Activated CD4-positive, alpha-beta T cell treated with anti-CD3 and anti-CD28 coated beads, Interleukin-2, Interleukin-6, amounts not matched to agents 100 ng/mL and 50 ng/mL, durations not matched to agents 16 hours and 8 hours (primary cell): Measurements from ENCODE around the gene NXPH4.

Experiments used
- DNase-seq: peaks from one replicate; pipeline ENCODE4 v3.0.0-alpha.2; 2020

The NXPH4 gene

DNA sequence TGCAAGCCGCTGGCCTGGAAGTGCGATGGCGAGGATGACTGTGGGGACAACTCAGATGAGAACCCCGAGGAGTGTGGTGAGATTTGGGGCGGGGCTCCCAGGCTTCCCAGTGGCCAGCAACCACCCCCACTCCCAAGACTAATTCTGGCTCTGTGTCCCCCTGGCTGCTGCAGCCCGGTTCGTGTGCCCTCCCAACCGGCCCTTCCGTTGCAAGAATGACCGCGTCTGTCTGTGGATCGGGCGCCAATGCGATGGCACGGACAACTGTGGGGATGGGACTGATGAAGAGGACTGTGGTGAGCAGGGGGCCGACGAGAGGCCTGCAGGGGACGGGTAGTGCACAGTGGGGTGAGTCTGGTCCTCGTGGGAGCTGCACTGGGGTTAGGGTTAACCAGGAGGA is 12.1 kb upstream of the NXPH4 start:
- DNase-seq, result no peak

DNA sequence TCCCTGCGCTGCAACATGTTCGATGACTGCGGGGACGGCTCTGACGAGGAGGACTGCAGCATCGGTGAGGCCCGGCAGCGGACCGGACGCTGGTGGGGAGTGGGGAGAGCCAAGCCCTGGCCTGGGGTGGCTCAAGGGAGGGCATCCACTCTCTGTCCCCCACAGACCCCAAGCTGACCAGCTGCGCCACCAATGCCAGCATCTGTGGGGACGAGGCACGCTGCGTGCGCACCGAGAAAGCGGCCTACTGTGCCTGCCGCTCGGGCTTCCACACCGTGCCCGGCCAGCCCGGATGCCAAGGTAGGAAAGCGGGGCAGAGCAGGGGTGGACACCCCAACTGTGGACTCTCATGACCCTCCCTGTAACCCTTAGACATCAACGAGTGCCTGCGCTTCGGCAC is 11.4 kb upstream of the NXPH4 start:
- DNase-seq, result no peak

DNA sequence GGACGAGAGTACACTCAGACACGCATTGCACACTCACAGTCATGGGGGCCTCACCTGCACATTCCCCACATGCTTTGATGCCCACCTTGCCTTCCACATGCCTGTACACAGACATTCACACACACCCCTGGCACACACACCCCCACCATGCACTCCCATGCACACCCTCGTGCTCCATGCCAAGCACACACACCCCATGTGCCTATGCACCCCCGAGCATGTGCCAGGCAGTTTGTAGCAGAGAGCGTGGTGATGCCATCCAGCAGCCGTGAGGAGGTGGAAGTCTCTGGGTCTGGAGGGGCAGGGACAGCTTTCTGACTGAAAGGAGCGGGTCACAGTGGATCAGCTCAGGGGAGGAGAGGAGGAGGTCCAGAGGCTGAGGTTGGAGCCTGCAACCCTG is 10.7 kb upstream of the NXPH4 start:
- no peak for DNase-seq

DNA sequence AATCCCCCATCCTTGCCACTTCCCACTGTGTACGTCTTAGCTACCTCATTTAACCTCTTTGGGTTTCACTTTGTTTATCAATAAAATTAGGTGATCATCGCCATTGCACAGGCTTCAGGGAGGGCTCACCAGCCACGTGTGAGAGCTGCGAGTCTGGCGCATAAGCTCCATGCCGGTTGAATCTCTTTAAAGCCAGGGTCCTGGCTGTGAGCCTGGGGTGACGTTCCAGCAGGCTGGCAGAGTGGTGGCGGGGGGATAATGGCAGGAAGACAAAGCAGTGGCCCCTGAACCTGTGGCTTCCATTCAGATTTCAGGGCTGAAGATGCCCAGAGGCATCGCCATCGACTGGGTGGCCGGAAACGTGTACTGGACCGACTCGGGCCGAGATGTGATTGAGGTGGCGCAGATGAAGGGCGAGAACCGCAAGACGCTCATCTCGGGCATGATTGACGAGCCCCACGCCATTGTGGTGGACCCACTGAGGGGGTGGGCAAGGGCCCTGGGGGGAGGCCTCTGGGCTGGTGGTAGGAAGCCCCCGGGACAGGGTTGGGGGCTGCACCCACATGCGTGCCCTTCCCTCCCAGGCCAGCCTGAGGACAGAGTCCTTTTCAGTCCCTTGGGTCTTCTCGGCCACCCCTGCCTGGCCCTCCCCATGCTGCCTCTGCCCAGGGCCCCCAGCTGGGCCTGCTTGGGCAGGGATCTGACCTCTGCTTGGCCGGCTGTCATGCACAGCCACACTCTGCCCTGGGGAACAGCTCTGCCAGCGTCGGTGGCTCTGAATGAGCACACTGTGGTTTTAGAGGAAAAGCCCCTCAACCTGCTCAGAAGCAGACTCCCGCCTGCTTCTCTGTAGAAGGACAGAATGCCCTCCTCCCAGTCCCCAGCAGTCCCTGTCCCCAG is 8.6 kb upstream of the NXPH4 start:
- no peak for DNase-seq

DNA sequence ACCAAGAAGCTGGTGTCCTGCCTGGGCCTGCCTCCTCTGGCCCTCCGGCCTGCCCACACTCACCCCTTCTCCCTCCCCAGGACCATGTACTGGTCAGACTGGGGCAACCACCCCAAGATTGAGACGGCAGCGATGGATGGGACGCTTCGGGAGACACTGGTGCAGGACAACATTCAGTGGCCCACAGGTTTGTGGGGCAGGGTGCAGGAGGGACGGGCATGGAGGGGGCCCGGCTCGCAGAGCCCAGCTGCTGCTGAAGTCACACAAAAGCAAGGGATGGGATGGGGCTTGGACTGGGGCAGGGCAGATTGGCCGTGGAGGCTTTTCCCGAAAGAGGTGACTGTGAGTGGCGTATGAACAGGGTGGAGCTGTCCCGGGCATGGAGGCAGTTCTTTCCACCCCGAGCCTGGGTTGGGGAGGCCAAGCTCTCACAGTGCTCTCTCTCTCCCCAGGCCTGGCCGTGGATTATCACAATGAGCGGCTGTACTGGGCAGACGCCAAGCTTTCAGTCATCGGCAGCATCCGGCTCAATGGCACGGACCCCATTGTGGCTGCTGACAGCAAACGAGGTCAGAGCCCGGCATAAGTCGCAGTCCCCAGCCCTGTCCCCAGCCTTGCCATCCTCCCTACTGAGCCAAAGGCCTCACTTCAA is 7.8 kb upstream of the NXPH4 start:
- no peak for DNase-seq

DNA sequence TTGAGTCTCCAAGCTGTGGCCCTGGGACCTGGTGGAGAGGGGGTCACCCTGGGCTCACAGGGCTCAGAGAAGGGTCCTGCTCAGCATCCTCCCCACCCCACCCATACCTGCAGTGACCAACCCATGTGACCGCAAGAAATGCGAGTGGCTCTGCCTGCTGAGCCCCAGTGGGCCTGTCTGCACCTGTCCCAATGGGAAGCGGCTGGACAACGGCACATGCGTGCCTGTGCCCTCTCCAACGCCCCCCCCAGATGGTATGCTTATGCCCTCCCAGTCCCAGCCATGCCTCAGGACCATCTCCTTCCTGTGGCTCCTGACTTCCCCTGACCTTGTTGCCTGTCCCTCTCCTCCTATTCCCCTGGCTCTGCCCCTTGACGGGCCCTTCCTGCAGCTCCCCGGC is 6.7 kb upstream of the NXPH4 start:
- DNase-seq, result no peak

DNA sequence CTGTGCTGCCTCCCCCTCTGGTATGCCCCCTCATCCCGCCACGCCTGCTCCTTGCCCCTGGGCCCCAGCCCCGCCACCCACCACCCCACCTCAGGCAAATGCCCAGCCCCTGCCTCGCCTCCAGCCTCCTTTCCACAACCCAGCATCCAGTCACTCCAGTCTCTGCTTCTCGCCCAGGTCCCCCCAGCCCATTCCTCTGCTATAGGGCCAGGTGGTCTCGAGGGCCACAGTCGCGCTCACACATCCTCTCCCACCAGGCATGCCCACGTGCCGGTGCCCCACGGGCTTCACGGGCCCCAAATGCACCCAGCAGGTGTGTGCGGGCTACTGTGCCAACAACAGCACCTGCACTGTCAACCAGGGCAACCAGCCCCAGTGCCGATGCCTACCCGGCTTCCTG is 6.1 kb upstream of the NXPH4 start:
- DNase-seq, result no peak

DNA sequence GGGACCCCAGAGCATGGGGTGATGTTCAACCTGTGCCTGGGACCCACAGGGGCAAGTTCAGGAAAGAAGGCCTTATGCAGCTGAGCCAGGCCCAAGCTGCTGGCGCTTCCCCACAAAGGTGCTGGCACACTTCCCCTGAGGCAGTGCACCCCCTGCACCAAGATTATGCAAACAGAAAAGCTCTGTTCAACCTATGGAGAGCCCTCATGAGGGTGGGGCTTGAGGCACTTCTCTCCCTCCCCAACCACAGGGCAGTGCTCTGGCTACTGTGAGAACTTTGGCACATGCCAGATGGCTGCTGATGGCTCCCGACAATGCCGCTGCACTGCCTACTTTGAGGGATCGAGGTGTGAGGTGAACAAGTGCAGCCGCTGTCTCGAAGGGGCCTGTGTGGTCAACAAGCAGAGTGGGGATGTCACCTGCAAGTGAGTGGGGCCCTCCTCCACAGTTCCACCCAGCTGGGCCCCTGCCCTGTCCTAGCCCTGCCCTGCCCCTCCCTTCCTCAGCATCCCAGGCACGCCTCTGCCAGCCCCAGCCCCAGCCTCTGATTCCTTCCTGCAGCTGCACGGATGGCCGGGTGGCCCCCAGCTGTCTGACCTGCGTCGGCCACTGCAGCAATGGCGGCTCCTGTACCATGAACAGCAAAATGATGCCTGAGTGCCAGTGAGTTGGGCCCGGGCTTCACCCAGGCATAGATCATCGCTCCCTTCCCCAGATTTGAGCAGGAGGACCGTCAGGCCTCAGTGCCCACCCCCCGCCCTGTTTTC is 5.5 kb upstream of the NXPH4 start:
- no peak for DNase-seq

DNA sequence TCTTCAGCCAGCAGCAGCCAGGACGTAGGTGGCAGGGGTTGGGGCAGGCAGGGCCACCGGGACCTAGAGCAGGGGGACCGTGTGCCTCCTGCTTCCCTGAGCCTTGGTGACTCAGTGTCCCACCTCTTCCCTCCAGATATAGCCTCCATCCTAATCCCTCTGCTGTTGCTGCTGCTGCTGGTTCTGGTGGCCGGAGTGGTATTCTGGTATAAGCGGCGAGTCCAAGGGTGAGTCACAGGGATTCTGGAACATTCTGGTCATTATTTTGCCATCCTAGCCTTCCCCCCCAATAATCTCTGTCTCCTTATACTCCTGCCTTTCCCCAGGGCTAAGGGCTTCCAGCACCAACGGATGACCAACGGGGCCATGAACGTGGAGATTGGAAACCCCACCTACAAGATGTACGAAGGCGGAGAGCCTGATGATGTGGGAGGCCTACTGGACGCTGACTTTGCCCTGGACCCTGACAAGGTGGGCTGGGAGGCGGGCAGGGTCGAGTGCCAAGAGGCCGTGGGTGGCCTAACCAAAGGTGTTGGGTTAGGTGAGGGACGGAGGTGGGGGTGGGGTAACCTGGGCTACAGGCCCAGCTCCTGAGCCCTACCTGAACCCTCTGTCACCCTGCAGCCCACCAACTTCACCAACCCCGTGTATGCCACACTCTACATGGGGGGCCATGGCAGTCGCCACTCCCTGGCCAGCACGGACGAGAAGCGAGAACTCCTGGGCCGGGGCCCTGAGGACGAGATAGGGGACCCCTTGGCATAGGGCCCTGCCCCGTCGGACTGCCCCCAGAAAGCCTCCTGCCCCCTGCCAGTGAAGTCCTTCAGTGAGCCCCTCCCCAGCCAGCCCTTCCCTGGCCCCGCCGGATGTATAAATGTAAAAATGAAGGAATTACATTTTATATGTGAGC is 4.5 kb upstream of the NXPH4 start:
- no peak for DNase-seq

DNA sequence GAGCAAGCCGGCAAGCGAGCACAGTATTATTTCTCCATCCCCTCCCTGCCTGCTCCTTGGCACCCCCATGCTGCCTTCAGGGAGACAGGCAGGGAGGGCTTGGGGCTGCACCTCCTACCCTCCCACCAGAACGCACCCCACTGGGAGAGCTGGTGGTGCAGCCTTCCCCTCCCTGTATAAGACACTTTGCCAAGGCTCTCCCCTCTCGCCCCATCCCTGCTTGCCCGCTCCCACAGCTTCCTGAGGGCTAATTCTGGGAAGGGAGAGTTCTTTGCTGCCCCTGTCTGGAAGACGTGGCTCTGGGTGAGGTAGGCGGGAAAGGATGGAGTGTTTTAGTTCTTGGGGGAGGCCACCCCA is 3.9 kb upstream of the NXPH4 start:
- DNase-seq, result no peak

DNA sequence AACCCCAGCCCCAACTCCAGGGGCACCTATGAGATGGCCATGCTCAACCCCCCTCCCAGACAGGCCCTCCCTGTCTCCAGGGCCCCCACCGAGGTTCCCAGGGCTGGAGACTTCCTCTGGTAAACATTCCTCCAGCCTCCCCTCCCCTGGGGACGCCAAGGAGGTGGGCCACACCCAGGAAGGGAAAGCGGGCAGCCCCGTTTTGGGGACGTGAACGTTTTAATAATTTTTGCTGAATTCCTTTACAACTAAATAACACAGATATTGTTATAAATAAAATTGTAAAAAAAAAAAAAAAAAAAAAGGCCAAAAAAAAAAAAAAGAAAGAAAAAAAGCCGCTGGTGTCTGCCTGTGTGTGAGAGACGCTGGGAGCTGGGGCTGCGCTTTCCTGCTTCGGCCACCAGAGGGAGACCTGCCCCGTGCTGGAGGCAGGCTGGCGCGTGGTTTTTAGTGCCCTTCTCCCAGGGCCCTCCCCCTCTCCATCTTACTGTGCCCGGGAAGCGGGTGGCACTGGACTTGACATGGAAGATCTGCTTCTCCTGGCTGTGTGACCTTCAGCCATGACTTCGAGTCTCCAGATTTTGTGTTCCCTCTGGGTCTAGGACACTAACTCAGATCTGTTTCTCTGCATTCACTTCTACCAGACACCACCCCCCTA is 3.4 kb upstream of the NXPH4 start:
- peak; percentile 90 for DNase-seq

DNA sequence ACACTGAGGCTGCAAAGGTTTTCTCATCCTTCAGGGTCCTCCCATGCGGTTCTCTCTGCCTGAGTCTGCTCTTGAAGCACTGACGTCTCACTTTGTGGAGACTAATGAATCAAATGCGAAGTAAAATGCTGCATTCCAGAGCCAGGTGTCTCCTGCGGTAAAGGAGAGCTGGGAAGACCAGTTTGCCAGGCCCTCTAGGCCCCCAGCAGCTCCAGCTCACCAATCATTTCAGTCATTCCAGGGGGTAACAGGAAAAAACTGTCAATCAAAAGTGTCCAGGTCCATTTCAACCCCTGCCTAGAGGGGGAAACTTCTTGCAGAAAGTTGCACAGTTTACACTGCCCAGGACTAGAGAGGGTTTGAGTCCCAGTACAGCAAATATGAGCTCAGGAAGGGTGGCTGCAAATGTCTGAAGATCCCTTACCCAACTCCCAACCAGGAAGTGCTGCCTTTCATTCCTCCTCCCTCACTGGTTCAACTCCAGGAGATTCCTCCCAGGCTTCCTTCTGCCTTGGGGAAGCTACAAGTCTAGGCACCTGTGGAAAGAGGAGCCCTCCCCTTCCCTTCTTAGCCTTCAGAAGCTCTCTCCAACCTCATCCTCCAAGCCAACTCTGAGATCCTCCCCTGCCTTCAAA is 2.7 kb upstream of the NXPH4 start:
- DNase-seq, result no peak

DNA sequence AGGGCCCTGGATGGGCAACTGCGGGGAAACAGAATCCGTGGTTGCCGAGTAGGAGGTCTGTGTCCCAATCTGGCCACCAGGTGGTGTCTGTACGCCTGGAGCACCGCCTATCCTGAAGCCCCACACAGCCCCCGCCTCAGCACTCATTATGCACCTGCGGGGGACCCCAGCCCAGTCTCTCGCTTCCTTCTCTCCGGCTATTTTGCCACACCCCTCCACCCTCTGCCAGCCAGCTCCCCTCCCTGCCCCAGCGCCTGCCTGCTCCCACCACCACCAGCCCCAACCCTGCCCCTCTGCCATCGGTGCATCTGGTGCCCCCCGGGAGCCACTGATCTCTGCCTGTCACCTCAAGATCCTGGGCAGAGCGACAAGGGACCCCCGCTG is 2.2 kb upstream of the NXPH4 start:
- DNase-seq, result peak; percentile 76

DNA sequence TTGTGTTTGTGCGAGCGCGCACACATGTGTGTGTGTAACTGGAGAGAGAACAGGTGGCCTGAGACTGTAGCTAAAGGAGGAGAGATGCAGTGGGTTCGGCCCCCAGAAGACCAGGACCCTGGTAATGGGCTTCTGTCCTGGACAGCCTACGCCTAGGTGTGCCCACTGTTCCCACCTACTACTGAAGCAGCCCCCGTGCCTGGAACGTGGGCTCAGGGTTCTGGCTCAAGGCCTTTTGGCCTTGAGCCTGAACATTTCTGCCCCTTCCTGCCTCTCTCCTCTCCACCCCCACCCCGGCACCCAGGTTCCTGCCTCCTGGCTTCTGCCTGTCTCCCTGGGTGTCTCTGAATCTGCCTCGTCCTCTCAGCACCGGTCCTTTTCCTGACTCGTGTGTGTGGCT is 1.5 kb upstream of the NXPH4 start:
- DNase-seq, result no peak

DNA sequence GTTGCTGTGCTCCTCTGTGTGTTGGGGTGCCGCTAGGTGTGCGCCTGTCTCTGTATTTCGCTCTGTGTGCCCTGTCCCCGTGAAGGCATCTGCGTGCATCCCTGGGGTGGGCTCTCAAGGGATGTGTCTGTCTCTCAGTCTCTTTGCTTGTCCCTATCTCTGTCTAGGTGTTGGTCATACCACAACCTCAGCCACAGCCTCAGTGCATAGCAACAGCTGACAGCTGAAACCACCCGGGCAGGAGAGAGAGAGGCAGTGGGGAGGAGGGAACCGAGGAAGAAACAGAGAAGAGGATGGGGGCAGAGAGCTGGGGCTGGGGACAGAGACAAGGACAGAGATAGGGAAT is 953 bp upstream of the NXPH4 start:
- DNase-seq, result peak; percentile 65

DNA sequence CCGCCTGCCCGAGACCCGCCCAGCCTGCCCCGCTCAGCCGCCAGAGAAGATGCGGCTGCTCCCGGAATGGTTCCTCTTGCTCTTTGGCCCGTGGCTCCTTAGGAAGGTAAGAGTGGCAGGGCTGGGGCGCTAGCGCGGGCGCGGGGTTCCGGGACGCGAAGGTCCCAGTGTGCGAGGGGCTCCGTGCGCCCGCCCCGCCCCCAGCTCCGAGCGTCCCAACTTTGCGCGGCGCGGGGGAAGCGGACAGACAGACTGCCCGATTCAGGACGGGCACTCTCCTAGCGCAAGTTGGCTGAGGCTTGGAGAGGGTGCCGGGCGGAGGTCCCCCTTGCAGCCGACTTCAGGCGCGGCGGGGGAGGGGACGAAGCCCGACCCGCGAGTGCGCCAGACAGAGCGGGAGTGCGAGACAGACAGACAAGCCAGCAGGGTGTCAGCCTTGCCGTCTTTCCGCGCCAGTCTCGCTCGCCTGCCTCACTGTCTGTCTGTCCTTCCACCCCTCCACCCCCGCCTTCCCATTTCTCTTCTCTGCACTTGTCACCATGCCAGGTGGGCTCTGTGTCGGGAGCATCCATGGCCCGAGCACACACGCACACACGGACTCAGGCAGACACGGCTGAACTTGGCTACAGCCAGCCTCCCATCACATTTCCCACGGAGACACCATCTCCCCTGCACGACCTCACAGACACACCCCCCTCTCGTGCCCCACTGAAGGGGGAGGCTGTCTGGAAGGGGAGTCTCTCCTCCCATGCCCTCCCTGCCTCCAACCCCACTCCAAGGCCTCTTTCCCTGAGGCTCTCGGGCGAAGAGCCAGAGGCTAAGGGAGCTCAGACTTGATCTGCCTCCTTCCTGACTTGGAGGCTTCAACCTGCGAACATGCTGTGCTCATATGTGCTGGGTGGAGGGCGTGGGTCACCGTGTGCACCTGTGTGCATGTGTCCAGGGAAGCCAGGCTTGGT is 606 bp downstream of the NXPH4 start:
- DNase-seq, result no peak

DNA sequence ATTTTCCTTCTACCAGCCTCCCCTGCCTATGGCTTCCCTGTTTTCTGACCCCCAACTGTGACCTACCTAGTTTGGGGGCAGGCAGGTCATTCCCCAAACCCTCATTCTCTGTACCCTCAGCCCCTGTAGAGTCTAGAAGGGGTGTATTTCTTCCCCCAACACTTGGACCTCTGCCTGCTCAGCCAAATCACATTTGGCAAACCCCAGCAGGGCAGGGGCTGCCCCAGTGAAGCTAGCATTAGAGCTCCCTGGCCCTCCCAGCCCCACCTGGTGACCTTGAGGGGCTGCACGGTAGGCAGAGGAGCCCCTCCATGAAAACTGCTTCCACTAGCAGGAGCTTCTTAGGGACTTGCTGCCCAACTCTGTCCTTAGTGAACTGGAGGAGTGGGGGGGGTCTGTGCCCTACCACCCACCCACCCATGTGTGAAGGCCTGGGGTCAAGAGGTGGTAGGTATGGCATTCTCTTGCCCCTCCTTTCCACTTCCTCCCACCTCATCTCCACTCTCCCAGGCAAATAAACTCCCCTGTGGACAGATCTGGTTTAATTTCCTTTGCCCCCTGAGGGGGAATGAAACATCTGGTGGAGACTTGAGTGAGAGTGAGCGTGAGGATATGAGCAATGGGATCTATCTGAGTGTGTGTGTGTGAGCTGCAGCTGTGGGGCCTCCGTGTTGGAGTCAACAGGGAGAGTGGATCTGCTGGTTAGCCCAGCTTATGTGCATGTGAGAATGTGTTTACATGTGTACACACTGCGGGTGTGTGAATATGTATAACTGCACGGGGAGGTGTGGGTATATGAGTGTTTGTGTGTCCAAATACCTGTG is 1.6 kb downstream of the NXPH4 start:
- DNase-seq, result no peak

DNA sequence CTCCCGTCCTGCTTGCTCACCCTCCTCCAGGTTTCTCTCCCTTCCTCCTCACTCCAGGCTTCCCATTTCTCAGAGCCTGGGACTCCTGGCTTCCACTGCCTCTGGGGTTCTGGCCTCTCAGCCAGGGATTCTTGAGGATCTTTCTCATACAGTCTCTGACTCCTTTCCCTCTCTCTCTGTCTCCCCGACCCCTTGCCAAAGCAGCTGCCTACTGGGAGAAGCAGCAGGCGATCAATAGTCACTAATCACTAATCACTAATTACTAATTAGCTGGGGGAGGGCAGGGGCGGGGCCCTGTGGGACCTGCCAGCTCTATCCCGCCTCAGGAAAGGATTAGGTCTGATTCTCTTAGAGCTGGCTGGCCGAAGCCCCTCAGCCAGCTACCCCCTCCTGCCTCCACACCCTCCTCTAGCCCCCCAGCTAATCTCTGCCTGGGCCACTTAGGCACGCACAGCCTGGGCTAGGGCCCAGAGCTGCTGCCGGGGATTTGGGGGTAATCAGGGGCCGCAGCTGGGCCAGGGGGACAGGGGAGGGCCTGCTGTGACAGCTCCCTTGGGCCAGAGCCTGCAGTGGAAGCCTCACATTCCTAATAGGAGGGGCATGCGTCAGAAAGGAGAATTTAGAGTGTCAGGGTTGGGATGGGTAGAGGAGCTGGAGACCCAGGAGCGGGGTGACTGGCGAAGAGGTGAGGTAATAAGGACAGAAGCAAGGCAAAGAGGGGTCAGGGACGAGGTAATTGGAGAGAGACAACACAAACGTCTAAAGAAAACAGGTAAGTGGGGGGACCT is 2.8 kb downstream of the NXPH4 start:
- DNase-seq, result no peak
